NCI-H1417 (cell line): Measurements from ENCODE around the gene RIMS1.

ENCODE experiments used
- DNase-seq, 3 experiments: peaks; one replicate each; lab custom pipeline; 2025; lab: John Stamatoyannopoulos, UW

The RIMS1 gene, protein sequence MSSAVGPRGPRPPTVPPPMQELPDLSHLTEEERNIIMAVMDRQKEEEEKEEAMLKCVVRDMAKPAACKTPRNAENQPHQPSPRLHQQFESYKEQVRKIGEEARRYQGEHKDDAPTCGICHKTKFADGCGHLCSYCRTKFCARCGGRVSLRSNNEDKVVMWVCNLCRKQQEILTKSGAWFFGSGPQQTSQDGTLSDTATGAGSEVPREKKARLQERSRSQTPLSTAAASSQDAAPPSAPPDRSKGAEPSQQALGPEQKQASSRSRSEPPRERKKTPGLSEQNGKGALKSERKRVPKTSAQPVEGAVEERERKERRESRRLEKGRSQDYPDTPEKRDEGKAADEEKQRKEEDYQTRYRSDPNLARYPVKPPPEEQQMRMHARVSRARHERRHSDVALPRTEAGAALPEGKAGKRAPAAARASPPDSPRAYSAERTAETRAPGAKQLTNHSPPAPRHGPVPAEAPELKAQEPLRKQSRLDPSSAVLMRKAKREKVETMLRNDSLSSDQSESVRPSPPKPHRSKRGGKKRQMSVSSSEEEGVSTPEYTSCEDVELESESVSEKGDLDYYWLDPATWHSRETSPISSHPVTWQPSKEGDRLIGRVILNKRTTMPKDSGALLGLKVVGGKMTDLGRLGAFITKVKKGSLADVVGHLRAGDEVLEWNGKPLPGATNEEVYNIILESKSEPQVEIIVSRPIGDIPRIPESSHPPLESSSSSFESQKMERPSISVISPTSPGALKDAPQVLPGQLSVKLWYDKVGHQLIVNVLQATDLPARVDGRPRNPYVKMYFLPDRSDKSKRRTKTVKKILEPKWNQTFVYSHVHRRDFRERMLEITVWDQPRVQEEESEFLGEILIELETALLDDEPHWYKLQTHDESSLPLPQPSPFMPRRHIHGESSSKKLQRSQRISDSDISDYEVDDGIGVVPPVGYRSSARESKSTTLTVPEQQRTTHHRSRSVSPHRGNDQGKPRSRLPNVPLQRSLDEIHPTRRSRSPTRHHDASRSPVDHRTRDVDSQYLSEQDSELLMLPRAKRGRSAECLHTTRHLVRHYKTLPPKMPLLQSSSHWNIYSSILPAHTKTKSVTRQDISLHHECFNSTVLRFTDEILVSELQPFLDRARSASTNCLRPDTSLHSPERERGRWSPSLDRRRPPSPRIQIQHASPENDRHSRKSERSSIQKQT (N-terminal part only)

DNA sequence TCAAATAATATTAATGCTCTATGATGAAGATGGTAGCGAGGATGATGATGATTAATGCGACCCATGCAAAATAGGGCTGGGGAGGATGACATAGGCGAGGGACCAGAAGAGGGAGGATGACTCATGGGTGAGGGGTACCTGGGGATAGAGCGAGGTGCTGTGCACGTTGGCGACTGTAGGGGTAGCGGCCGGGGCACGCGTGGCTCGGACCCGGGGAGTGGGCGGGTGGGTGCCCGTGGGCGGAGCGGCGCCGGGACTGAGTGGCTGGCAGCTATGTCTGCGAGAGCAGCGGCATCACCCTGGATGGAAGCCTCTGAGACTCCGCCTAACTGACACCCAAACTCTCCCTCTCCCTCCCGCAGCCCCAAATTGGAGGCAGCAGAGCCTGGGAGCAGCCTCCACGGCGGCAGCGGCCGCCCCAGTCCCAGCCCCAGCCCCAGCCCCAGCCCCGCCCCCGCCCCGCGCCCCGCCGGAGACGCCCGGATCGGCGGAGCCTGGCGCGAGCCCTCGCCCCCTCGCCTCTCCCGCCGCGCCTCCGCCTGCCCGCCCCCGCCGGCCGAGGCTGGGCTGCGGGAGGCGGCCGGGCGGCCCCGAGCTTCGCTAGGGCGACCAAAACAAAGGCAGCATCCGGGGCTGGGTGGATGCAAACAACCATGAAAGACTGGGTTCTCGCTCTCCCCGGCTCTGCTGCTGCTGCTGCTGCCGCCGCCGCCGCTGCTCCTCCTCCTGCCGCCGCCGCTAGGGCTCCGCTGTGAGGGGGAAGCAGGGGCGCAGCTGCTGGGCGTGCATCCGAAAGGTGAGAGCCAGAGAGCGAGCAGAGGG is at the start of gene RIMS1:
TSS of gene RIMS1 (plus strand) at position 367 of the 822 bp plus-strand sequence. CDS start 474 bp downstream, outside the sequence.
- DNase-seq, result peak; percentile 19 to 85 (median 84)

DNA sequence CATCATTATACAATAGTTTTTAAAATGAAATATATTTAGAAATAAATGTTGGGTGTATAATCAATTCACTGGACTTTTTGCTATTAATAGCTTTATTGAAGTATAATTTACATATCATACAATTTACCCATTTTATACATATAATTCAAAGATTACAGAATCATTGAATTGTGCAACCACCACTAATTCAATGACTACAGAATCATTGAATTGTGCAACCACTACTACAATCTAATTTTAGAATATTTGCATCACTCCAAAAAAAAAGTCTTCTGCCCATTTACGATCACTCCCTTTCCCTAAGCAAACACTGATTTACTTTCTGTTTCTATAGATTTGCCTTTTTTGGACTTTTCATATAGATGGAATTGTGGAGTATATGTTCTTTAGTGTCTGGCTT is 35.1 kb upstream of the RIMS1 start:
- DNase-seq, result no peak

DNA sequence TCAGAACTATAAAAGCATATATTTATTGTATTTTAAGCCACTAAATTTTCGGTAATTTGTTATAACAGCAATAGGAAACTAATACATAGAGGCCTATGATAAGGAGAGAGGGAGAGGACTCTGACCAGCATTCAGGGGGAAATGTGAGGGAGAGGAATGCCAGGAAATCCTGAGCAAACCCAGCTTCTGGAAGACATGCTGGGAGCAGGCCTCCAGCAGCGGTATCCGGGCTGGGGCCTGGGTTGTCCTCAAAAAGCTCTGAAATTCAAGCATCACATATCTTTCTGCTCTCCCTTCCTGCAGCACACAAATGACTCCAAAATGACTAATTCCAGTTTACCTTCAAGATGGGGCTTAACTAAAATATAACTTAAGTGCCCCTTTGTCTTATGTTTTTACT is 33.4 kb upstream of the RIMS1 start:
- DNase-seq, result no peak

DNA sequence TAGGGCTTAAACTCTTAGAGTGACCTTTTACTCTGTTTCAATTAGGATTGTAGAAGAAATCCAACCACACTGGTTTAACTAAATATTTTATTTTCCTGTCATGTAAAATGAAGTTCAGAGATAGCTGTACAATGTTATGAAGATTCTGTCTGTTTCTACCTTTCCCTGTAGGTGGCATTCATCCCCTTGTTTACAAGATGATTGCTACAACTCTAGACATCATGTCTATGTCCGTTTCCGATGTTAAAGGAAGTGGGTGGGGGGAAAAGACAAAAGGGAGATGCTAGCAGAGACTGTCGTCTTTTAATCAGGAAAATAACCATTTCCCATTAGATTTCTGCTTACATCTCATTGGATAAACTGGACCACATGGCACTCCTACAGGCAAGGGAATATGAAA is 30.9 kb upstream of the RIMS1 start:
- DNase-seq, result peak in 1 of 3 experiments; percentile 10

DNA sequence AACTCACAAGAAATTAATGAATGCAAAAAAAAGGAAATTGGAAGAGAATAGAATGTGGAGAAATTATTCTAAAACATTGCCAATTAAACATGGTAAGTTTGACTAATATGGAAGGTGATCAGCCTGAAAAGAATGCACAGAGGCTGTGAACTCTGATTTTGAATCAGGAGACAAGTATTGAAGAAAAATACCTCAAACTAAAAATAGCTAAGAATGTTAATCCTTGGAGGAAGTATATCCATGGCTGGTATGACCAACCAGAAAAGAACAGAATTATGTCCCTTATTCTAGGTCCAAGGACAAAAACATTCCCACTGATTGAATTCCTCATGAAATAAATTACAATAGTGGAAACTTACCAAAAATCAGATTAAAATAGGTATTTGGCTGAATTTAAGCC is 7.3 kb upstream of the RIMS1 start:
- DNase-seq, result no peak

DNA sequence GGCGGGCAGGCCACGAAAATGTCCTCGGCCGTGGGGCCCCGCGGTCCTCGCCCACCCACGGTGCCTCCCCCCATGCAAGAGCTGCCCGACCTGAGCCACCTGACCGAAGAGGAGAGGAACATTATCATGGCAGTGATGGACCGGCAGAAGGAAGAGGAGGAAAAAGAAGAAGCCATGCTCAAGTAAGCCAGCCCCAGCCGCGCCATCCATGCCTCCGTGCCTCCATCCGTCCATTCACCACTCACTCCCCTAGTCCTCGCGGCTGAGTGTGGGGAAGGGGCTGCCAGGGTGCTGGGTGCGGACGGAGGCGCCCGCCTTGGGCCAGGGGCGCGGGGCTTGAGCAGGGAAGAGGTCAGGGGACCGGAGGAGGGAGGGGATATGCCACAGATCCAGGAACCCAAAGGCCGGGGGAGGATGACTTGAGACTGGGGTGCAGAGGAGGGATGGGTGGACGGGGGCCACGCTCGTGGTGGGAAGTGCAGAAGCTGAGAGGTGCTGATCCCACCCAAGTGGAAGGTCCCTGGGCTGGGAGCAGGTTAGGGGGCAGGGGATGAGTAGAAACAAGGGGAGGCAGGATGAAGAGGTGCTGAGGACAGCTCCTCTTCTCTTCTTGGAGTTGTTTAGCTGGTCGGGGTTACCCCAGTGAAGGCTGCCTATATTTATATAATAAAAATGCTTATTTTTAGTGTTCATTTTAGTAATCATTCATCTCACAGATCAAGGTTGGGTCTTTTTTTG is 825 bp downstream of the RIMS1 start:
- DNase-seq, result peak in 1 of 3 experiments; percentile 63

DNA sequence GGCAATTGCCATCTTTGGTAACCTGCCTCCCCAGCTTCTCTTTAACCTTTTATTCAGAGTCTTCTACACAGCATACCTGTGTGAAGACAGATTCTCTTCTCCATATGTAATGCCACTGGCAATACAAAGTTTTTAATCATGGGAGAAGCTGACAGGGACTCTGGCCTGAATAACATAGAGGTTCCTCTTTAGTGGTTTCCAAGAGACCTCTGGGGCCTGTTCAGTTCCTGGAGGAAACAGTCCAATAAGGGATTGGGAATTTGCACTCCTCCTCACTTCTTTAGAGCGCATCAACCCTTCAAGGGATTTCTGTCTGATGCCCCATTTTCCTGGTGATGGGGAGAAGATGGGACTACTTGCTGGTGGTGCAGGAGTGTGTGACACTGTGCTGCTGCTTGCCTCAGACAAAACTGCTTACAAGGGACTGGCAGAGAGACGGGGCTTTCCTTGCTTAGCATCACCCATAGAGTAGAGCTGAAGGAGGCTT is 1.4 kb downstream of the RIMS1 start:
- DNase-seq, result peak in 2 of 3 experiments; percentile 24 to 46

DNA sequence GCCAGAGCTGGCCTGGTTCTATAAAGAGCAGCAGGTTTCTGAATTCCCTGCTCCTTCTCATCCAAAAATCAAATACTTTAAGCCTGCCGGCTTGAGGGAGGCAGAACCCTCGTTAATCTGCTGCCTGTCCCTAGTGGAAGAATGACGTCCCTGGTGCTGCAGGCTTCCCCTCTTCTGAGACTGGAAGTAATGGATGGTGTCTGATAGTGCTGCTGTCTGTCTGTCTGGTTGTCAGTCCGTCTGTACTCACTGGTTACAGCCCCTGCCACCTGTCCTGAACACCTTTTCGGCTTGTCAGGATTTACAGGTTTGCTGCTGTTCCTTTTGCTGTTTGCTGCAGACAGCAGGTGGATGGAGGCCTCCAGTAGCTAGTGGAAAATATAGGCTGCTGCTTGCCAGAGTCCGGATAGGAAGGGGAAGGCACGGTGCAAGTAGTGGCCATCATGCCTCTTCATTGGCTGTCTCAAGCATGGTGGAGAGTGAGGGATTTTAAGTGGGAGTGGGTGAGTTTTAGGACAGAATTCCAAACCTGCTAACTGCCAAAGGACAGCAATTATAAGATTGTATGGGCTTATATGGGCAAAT is 2.5 kb downstream of the RIMS1 start:
- DNase-seq, result peak in 2 of 3 experiments; percentile 3 to 21

DNA sequence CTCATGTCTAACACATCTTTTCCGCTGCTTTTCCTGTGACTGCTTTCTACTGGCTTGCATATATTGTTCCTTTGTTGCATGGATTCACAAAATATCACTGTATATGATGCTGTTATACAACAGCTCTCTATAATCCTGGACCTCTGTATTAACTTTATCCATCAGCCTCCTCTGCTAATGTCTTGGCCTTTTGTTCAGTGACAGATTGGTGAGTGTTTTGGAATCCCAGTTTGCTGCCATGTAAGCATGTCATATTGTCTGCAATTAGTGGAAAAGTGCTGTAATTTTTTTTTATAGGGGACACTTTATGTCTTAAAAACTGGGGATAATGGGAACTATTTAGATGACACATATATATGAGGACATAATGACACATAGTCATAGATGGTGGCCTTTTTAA is 3.0 kb downstream of the RIMS1 start:
- no peak for DNase-seq

DNA sequence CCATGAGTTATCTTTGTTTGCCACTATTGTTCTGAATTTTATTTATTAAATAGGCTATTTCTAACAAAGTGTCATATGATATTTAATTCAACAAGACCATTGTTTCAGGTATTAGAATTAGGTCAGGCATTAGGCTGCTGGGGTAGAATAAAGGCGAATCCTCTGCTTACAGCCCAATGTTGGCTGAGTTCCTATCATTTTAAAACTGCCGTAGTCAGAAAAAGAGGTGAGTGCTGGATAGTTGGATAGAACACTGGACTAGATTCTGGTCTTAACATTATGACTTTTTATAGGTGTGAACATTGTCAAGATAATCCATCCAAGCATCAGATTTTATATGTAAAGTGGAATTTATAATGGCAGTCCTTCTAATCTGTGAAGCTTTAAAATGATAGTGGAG is 6.3 kb downstream of the RIMS1 start:
- no peak for DNase-seq

DNA sequence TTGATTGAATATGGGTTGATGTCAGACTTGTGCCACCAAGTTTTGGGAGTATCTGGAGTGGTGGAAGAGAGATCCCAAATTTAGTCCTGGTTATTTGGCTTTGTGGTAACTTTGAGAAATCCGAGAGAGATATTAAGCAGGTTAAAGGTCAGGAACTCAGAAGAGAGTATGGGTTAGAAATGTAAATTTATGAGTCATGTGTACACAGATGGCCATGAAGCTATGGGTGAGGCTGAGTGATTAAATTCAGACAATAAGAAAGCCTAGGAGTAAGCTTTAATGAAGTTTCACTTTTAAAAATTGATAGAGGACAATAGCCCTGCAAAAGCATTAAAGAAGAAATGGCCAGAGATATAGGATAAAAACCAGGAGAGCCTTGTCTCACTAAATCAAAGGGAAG is 14.3 kb downstream of the RIMS1 start:
- no peak for DNase-seq

DNA sequence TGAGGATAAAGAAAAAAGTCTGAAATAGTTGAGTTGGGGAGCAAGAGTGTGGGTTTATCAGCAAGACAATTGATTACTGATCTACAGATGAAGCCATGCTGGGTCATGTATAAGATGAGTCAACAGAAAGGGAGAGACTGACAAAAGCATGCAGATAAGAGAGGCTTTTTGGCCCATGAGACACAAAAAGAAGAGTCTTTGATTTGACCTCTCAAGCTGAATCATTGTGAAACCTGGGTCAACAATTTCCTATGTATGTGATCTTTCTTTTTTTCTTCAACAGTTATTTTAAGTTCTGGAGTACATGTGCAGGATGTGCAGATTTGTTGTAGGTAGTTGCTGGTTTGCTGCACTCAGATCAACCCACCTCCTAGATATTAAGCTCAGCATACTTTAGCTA is 15.9 kb downstream of the RIMS1 start:
- DNase-seq, result no peak

DNA sequence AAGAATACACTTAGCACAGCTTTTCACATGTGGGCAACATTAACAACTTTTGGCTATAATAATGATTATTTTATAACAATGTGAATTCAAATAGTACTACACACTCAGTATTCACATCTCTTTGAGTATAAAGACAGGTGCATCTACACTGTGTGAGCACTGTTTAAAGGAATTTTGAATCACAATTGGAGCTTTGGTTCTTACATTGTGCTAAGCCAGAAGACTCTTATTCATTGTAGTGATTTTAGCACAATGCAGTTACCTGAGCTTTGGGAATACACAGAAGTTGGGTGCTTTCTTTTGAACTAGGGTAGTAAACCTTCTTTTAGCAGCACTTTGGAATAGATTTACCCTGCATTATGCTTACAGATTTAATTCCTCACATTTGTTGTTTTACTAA is 20.5 kb downstream of the RIMS1 start:
- no peak for DNase-seq

DNA sequence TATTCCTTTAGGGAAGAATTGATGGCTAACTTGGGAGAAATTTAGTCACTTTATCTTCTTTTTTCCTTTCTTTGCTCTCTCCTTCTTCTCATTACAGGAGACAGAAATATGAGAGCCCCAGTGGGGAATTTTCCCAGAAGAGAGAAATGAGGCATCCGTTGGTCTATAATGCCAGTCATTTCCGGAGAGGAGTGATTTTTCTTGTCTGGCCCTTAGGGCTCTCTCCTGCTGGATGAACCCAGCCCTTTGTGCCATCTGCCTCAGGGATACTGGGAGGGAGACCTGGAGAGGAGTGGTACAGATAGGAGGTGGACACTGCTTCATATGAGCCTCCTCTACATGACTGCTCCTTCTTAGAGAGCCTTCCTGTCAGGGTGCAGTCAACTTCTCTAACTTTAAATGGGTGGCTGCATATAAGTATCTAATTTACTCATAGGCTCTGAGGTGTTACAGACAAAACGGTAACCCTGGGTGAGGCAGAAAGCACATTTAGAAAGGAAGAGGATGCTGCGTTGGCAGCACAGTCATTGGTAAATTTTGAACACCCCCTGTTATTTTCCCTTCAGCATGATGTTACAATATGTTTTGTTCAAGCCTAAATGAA is 21.9 kb downstream of the RIMS1 start:
- DNase-seq, result no peak

DNA sequence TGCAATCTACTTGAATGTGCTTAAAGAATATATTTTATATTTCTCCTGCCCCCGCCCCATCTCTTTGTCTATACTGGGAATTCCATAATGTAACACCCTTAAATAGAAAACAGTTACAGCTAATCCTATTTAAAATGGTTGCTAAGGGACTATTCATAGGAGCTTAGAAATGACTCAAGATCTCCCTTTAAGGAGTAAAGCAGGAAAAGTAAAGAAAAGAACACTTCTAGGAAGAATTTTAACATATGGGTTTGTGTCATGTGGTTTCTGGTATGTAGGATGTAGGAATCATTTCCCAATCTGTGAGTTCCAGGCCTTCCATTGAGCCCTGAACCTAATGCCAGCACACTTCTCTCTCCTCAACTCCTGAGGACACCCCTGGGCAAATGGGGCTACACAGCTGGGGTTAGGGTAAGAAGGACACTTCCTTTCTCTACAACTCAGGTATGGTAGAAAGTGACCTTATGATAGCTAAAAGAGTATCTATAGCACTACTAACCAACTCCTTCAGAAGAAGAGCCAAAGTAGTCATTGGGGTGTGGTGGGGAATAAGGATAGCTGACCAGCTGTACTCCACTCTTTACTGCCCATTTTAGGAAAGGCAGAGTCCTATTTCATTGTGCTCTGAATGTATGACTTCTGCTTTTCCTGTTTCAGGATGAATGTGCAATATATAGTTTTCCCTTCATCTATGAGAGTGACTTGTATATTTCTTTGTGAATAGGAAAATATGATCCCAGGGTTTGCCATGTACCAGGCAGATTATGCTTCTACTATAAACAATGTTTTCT is 27.3 kb downstream of the RIMS1 start:
- DNase-seq, result no peak

DNA sequence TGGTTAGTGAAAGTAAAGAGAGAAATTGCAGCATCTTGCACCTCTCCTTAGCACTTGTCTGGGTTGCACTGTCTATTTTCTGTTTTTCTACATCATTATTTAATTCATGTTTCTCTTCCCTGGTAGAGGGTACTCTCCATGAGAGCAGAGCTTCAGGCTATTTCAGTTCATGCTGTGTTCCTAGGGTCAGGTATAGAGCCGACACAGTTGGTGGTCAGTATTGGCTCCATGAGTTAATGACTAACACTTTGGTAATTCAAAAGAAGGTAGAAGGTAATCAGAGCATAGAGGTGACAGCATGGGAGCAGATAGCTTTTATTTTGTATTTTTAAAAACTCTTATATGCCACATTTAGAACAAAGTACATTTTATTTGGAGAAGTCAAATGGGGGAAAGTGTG is 42.7 kb downstream of the RIMS1 start:
- DNase-seq, result no peak

DNA sequence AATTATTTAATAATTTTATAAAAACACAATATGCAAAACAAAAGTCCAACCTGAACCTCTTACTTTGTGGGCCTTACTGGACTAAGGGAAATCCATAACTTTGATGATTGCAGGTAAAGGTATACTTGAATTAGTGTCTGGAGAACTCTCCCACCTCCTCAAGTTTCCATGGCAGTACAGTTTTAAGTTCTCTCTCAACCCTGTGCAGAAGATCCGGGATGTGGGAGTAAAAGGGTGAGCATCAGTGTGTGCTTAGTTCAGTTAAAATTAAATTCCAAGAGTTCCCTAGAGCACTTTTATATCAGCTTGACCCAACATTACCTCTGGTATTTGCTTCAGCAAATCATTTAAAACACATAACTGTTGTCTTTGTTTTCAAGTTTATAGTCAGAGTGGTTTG is 47.5 kb downstream of the RIMS1 start:
- peak in 1 of 3 experiments; percentile 17 for DNase-seq

DNA sequence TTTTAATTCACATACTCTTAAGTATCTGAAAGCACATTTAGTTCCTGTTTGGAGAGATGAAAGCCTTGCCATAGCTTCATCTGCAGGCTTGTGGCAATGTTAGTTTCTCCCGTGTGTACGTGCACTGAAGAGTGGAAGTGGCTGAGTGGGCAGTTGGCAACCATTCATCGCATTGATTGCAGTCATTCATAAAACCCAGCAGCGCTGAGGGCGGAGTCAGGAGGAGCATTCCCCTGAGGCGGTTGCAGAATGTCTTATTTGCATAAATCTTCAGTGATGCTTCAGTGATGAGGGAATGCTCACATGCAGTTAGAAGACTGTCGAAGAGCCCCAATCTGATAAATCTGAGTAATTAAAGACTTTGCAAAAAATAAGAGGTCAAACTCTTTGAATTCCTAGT is 79.1 kb downstream of the RIMS1 start:
- DNase-seq, result peak in 1 of 3 experiments; percentile 60

DNA sequence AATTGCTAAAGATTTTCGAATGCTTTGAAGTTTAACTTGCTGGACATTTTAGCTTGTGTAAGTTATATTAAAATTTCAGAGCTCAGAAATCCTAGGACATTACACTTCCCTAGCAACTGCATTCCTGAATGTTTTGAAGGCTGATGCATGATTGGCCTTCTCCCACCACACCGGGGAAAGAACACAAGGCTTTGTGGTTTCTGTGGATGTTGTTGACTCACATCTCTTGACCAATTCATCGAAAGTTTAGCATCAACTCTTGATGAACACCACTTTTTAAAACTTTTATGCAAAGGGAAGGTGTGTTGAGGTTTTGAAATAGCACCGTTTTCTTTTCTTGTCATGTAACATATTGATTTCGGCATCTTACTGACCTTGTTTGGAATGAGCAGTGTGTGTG is 81.1 kb downstream of the RIMS1 start:
- DNase-seq, result no peak
